M059J (cell line): ENCODE measurements around the gene MAPKAPK3. TPM values are rescaled to one million over a fixed set of nuclear protein-coding genes. Genes with fewer than 3 reads are reported as not detected.

ENCODE experiments used
- DNase-seq: peaks from one replicate; pipeline ENCODE4 v3.0.0-alpha.2; 2012; ENCODE audit warnings: low read depth
- total RNA-seq: library from RNA; depleted of rRNA; stranded (reverse); fragments of >200 nt; shearing (Covaris generic); gene quantifications from 2 replicates; pipeline ENCODE4 v1.2.3, GENCODE V29; 2014

MAPKAPK3 gene
- total RNA-seq, 1 experiment from 2014 or later: 46.4 TPM

GRCh38 chr3:50626401-50626800 is 9.4 kb downstream of the MAPKAPK3 start:
- no peak for DNase-seq

GRCh38 chr3:50627407-50628051 is 10.6 kb downstream of the MAPKAPK3 start:
- peak; percentile 95 for DNase-seq

- no peak for DNase-seq
Measured at GRCh38 chr3:50628601-50629000, 11.7 kb downstream of the MAPKAPK3 start.

GRCh38 chr3:50630394-50630793 is 13.4 kb downstream of the MAPKAPK3 start:
- DNase-seq: no peak

GRCh38 chr3:50630877-50631276 is 13.9 kb downstream of the MAPKAPK3 start:
- peak; percentile 79 for DNase-seq

GRCh38 chr3:50632450-50632849 is 15.5 kb downstream of the MAPKAPK3 start:
- peak; percentile 88 for DNase-seq

GRCh38 chr3:50633230-50633790 is 16.4 kb downstream of the MAPKAPK3 start:
- no peak for DNase-seq

GRCh38 chr3:50635066-50635465 is 18.1 kb downstream of the MAPKAPK3 start:
- no peak for DNase-seq

- DNase-seq: no peak
Measured at GRCh38 chr3:50637011-50637410, 20.1 kb downstream of the MAPKAPK3 start.

- DNase-seq: no peak
Measured at GRCh38 chr3:50637945-50638344, 21.0 kb downstream of the MAPKAPK3 start.

GRCh38 chr3:50639055-50639494 is 22.1 kb downstream of the MAPKAPK3 start:
- peak; percentile 85 for DNase-seq

GRCh38 chr3:50642382-50642781 is 25.4 kb downstream of the MAPKAPK3 start:
- DNase-seq: no peak

GRCh38 chr3:50644561-50644960 is 27.6 kb downstream of the MAPKAPK3 start:
- DNase-seq: no peak

- DNase-seq: no peak
Measured at GRCh38 chr3:50645378-50645777, 28.4 kb downstream of the MAPKAPK3 start.

GRCh38 chr3:50648313-50648712 is 31.4 kb downstream of the MAPKAPK3 start:
- DNase-seq: peak; percentile 26

GRCh38 chr3:50648944-50649343 is 32.0 kb downstream of the MAPKAPK3 start:
- no peak for DNase-seq

GRCh38 chr3:50649451-50649931 is 32.5 kb downstream of the MAPKAPK3 start:
- no peak for DNase-seq

- no peak for DNase-seq
Measured at GRCh38 chr3:50650018-50650417, 33.1 kb downstream of the MAPKAPK3 start.

GRCh38 chr3:50651445-50651844 is 34.5 kb downstream of the MAPKAPK3 start:
- no peak for DNase-seq

- no peak for DNase-seq
Measured at GRCh38 chr3:50651920-50652529, 35.1 kb downstream of the MAPKAPK3 start.

- DNase-seq: peak; percentile 57
Measured at GRCh38 chr3:50652709-50653108, 35.8 kb downstream of the MAPKAPK3 start.

GRCh38 chr3:50653937-50654595 is 37.1 kb downstream of the MAPKAPK3 start:
- no peak for DNase-seq
